ENCODE measurements around the gene NES.
A peak's percentile ranks its signal among the peaks of the same experiment; 100 is the strongest.

- TF ChIP-seq, protein P1, sequence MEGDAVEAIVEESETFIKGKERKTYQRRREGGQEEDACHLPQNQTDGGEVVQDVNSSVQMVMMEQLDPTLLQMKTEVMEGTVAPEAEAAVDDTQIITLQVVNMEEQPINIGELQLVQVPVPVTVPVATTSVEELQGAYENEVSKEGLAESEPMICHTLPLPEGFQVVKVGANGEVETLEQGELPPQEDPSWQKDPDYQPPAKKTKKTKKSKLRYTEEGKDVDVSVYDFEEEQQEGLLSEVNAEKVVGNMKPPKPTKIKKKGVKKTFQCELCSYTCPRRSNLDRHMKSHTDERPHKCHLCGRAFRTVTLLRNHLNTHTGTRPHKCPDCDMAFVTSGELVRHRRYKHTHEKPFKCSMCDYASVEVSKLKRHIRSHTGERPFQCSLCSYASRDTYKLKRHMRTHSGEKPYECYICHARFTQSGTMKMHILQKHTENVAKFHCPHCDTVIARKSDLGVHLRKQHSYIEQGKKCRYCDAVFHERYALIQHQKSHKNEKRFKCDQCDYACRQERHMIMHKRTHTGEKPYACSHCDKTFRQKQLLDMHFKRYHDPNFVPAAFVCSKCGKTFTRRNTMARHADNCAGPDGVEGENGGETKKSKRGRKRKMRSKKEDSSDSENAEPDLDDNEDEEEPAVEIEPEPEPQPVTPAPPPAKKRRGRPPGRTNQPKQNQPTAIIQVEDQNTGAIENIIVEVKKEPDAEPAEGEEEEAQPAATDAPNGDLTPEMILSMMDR (IDR thresholded peaks at IDR 0.05) = no peak
- TF ChIP-seq POLR2AphosphoS5 (IDR thresholded peaks at IDR 0.05) = peak; percentile 23
- no peak for TF ChIP-seq POLR2A (IDR thresholded peaks at IDR 0.05)
Measured at GRCh38 chr1:156704930-156705320, 27.7 kb upstream of the NES start.
